Fibroblast of gingiva (primary cell): ENCODE measurements around the gene CUX1.
"Not testable (repeated sequence)": the region's sequence is repeated elsewhere in the genome, so short reads cannot be mapped to it uniquely, and the experiment has no call there.

Source experiments
- DNase-seq: peaks from one replicate; pipeline ENCODE4 v3.0.0-alpha.2; 2011; ENCODE audit warnings: low read depth

The CUX1 gene

DNA sequence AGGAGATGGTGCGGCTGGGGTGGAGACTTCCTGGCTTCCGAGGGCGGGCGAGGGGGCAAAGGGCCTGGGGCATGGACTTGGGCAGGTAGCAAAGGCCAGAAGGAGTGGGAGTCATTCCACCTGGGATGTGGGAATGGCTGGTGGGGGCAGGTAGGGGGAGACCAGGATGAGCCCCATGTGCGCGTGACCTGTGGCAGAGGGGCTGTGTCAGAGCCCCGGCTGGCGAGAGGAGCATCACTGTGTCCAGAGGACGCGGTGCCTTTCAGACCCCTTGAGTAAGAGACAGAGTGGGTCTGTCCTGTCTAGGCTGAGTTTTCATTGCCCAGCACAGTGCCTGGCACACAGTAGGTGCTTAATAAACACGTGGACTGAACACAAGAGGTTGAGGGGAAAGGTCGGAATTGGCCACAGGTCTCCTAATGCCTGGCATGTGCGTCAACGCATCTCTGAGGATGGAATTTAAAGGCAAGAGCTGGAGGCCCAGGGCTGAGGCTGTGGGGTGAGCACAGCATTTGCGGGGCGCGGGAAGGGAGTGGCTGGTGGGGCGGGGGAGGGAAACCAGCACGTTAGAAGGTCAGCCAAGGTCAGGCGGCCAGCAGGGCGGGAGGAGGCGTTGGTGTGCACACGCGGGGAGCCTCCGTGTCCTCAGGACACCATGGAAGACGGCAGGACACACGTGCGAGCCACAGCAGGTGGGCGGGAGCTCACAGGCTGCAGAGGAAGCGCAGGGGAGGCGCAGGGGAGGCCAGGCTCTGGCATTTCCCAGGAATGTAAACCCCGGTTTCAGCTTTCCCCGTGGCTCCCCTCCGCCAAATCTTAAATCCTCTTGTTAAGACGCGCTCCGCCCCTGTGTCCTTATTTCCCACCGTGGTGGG lies 51.8 kb downstream of the CUX1 start:
- no peak for DNase-seq

DNA sequence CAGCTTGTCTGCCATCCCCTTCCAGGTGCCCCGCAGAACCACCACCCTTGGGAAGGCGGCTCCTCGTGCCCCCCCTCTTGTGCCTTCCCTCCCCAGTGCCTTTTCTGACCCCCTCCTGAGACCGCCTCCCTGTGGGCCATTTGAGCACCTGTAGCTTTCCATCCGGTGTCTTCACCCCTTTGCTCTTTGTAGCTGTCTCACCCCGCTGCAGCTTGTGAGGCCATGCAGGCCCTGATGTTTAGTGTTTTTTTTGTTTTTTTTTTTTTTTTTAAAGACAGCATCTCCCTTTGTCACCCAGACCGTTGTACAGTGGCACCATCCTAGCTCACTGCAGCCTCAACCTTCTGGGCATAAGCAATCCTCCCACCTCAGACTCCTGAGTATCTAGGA lies 52.5 kb downstream of the CUX1 start:
- DNase-seq: no peak

DNA sequence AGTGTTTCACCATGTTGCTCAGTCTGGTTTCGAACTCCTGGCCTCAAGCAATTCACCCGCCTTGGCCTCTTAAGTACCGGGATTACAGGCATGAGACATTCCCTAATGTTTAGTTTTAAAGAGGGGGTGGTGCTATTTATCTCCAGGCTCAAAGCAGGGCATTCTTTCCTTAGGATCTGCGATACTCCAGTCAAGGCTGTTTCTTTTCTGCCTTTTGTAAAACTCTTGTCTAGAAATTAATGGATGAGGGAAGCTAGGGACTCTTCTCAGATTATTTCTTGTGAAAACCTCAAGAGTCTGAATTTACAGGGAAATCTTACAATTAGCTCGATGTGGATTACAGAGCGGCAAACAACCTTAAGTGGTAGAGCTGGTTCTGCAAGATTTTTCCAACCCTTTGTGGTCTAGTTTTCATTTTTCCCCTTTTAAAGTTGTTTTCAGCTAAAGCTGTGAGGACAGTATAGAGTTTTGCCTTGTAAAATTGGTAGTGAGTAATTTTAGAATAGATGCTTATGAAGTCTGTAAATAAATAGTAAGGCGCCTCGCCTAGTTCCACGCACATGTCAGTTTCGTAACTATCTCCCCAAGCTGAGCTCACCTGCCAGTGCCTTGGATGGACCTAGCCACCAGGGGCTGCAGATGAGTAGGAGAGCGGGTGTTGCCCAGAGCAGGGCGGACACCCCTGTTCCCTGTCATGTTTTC lies 53.1 kb downstream of the CUX1 start:
- no peak for DNase-seq

DNA sequence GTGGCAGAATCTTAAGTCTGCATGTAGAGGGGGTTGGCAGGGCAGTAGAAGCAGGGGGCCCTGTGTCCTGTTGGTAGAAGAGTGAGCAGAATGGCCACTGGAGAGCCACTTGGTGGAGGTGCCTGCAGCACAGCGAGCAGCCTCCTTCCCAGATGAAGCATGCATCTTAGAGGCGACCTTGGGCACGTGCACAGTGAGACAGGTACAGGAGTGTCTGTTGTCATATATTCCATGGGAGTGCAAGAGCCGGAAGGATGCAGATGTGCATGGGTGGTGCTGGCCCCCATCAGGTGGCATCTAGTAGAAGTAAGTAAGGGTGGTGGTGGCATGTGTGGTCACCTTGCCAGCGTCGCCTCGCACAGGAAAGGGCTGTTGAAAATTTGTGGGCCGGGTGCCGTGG lies 53.9 kb downstream of the CUX1 start:
- no peak for DNase-seq

DNA sequence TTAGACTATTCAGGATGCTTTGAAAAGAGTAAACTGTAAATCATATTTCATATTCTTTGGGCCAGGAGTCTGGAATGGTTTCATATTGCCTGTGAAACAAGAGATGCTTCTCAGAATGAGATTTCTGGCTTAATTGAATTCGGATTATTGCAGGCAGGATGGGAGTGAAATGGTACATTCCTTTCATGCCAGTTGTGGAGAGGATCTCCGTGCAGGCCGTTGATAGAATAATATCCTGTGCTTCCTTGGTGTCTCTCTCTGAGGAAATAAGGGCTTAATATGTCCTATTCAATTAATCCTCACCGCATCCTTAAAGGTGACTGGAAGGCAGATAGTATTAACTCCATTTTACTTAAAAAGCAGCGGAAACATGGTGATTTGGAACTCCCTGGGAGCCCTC lies 56.6 kb downstream of the CUX1 start:
- DNase-seq: peak; percentile 47

DNA sequence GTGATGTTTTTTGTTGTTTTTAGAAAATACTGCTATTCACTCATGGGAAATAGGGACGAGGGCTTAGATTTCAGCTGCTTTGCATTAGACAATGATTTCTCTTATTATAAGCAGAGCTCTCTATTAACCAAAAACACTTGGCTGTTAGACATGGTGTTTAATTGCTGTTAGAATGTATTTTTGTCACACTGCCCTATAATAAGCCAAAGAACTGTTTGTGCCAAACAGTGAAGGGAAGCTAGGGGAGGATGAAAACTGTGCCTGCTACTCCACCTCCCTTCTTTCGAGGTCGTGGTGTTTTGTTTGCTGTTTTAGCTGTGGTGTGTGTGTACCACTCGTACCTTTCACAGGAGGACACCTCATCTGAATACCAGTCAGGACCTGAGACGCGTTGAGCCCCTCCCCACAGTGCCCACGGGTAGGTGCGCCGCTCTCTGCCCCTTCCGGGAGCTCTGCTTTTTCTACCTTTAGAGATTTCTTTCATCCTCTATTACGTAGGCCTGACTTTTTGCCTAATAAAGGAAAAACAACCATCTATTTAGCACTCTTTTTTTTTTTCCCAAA lies 57.9 kb downstream of the CUX1 start:
- no peak for DNase-seq

DNA sequence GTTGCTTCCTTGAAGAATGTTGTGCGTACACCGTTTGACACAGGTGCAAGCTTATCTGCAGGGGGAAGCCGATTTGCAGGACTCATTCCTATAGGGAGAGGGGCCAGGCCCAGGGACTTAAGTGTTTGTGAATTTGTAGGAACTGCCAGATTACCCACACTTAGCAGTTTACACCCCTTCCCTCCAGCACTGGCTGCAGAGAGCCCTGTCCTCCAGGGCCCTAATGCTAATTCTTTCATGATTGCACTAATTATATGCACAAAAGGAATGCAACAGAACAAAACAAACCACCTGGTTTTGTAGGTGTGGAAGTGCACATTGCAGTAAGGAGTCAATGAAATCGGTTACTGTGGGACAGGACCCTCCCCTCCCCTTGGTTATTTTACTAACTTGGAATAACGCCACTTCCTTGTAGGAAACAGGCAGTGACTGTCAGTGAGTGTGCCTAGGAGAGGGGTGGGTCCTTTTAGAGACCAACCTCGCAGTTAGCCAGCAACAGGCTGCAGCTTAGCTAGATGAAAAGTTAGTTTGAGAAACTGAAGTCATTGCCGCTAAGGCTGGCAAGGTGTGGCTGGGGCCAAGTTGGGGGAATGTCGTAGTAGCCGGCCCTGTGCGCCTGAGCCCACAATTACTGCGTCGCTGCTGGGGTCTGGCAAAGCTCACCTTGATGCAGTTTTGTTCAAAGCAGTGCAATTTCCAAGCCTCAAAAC lies 60.6 kb downstream of the CUX1 start:
- no peak for DNase-seq

DNA sequence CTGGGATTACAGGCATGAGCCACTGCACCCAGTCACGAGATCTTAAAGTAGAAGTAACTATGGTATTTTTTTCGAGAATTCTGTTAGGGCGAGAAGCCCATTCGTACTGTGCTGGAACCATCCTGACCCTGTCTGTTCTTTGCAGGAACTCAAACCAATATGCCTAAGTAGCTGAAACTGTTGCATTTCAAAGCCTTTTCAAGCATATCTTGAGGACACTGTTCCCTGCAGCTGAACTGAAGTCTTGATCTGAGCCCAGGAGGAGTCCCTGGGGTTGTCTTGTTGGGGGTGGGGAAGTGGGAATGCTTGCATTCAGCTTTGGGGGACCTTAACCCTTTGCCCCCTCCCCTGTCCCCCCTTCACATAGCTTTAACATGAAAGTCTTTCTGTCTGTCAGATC lies 61.5 kb downstream of the CUX1 start:
- DNase-seq: no peak

DNA sequence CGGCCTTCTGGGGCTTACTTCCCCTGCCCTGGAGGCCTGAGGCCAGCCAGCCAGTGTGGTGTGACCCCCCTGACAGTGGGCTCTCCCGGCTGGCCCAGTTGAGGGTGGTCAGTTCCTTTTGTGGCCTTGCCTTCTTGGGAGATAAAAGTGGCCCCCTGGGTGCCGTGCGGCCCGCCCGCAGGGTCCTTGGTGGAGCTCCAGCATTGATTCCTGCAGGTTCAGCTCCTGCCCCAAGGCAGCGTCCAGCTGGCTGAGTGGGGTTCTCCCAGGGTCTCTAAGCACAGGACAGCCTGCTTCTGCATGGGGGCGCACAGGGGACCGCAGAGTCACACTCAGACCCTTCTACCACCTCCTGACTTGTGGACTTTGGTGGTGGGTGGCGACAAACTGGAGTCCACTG lies 62.1 kb downstream of the CUX1 start:
- DNase-seq: no peak

DNA sequence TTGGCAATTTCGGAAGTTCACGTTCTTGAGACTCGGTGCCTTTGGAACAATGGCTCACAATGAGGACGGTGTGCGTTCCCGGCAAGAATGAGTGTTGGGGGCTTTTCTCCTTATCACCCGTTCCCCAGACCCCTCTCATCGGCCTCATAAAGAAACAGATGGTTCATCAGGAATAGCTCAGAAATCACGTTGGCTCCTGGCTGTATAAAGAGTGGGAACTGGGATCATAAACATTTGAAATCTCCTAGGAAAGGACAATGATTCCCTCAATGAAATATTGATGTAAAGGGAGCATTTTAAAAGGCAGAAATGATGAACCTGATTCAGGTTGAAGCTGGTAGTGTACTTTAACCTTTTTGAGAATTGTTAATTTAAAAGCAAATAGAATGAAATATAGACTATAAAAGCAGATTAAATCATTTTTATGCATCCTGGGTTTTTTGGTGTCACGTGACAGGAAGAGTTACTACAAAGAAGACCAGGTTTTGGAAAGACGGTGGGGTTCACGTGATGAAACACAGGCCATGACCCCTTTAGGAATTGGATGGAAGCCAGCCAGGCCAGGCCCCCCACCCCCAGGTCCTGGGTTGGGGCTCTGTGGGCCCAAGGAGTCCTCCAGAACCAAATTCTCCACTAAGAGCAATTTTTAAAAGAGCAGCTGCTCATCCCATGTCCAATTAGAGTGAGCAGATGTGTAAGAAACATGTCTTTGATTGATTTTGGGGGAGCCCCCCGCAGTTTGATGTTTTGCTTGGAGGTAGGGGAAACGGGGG lies 63.0 kb downstream of the CUX1 start:
- no peak for DNase-seq

DNA sequence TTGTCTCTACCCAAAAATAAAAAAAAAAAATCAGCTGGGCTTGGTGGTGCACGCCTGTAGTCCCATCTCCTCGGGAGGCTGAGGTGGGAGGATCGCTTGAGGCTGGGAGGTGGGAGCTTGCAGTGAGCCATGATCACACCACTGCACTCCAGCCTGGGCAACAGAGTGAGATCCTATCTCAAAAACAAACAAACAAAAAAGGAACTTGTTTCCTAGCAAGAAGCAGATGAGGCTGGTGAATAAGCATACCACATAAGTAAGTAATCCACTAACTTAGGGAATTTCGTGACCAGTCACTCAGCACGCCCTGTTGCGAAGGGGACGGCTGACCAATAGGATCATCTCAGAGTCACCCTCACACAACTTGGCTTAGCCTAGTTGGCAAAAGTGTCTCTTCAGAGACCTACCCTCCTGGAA lies 64.6 kb downstream of the CUX1 start:
- peak; percentile 99 for DNase-seq

DNA sequence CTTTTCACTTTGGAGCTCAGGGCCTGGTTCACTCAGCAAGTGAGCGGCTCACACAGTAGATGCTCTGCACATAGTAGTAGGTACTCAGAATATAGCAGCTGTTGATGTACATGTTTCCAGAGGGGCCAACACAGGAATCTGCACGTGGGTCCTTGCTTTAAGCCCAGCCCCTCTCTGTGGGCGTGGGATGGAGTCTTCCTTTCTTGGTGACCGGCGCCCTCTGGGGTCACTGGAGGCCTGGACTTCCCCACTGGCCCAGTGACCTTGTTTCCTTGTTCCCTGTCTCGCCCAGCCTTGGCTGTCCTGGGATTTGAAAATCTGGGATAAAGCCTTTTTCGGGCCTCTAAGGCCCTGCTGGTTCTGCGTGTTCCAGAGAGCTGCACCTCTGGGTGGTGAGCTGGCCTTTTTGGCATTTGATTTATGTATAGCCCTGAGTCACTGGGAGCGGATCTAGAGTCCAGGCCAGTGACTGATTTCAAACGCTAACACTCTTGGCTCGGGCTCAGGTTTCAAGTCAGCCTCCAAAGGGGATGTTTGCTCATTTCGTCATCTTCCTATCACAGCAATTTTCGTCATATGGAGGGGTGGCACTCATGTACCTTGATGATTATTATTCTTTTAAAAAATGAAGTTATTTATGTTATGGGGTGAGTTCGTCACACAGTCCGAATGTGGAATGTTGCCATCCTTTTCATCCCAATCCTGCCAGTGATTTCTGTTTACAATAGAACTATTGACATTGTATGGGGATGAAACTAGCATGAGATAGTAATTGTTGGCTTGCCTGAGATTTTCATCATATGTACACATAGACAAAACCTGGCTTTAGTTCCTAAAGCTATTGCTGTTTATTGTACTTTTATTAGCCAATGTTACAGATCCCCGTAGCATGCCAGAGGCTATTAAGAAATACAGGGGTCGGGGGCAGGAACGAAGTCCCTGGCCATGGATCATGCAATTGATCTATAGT lies 65.5 kb downstream of the CUX1 start:
- DNase-seq: peak; percentile 100

DNA sequence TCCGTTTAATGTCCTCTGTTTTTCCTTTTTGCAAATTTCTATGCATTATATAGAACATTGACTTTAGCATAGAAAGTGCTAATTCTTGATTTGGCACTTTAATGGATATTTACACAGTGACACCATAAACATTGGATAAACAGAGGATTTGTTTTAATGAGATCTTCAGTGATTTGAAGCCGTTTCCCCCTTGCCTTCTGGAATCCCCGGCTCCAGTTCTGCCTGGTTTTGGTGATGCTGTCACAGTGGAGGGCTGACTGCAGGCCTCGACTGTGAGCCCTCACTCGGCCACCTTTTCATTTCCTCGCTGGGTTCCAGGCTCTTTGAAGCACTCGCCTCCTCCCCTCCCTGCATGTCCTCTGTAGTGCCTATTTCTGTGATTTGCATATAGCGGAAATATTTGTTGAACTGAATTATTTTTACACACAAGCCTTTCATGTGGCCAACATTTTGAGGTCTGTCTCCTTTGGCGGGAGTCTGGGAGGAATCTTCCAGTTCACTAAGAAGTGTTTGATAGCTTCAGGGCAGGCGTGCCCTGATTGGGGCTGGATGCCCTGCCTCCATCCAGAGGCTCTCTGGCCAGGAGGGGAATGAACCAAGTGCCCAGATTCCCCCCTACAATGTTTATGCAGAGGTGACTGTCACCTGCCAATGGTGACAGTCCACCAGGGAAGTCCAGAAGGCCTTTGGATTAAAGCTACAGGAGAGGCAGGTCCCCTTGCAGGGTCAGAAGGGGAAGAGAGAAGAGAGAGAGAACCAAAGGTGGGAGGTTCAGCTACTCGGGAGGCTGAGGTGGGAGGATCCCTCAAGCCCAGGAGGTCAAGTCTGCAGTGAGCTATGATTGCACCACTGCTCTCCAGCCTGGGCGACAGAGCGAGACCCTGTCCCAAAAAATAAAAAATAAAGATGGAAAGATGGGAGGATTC lies 67.5 kb downstream of the CUX1 start:
- no peak for DNase-seq

DNA sequence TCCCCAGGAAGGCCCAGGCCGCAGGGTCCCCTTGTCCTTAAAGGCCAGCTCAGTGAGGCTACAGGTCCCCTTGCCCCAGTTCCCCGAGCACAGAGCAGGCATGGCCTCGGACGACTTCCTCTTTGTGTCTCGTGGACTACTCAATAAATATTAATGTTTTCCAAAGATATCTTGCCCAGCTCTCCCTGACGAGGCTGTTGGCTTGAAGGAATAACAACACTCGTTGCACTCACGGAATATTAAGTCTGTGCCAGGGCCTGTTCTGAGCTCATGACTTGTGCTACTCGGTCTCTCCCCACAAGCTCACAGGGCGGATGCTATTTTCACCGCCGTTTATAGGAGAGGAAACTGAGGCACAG lies 68.2 kb downstream of the CUX1 start:
- no peak for DNase-seq

DNA sequence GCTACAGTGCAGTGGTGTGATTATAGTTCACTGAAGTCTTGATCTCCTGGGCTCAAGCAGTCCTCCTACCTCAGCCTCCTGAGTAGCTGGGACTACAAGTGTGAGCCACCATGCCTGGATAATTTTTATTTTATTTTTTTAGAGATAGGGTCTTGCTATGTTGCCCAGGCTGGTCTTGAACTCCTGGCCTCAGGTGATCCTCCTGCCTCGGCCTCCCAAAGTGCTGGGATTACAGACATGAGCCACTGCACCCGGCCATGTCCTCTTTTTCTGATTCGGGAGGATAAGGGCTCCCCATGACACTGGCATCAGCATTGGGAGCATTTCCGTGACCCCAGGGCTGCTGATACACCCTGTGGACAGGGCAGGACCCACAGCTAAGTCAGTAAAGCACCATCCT lies 69.9 kb downstream of the CUX1 start:
- DNase-seq: not testable (repeated sequence)

DNA sequence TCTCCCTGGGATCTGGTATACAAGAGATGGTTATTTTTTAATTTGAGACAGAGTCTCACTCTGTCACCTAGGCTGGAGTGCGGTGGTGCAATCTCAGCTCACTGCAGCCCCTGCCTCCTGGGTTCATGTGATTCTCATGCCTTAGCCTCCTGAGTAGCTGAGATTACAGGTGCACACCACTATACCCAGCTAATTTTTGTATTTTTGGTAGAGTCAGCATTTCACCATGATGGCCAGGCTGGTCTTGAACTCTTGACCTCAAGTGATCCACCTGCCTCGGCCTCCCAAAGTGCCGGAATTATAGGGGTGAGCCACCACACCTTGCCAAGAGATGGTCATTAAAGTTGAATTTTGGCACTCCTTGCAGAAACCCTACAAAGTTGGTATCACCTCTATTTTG lies 71.1 kb downstream of the CUX1 start:
- DNase-seq: not testable (repeated sequence)

DNA sequence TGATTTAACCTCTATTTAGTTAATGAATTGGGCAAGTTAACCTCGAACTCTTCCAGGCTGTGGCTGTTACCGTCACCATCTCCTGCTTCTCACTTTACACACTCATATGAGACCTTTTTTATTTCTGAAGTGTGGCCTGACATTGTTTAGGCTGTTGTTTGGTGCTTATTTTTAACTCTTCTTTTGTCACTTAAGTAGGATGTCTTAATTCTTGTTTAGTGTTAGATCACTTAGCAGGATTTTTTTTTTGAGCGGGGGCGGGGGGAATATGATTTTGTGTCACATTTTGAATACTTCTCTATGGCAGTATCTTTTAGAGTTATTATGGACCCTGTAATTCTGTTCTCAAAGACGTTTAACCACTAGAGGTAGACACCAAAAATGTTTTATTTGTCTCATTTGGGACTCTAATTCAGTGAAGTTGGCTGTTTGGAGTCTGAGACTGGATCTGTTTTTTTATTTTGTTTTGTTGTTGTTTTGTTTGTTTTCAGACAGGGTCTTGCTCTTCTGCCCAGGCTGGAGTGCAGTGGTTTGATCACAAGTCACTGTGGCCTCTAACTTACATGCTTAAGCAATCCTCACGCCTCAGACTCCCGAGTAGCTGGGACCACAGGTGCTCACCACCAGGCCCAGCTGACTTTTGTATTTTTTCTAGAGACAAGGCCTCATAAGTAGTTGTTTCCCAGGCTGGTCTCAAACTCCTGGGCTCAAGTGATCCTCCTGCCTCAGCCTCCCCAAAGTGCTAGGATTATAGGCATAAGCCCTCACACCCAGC lies 73.5 kb downstream of the CUX1 start:
- DNase-seq: no peak

DNA sequence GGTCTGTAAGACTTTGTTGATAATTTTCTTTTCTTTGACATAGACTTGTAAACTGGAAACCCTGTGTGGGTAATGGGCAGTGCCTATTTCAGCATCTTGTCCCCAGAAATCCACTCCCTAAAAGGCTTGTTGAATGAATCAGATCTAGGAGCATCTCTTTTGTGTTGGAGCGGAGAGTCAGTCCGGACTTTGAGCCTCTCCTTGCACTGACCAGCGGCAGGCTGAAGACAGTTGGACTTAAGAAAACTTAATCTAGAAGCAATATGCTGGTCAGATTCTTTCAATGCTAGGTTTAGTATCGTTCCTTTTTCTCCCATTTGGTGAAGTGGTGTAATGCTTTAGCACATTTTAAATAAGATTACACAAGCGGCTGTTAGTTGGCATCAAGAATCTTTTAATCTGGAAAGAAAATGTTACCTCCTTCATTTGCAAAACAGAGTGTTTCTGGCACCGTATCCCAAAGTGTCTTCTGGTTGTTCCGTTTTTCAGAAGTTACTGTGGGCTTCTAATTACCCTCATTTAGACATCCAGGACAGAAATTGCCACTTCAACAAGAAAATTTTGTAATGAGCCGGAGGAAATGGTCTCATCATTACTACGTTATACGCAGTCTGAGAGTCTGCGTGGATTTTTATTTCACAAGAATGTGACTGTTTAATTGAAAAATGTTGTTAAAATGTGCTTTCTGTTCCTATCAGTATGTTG lies 74.7 kb downstream of the CUX1 start:
- peak; percentile 54 for DNase-seq
